ENCODE data around the gene CCDC50.

DNA sequence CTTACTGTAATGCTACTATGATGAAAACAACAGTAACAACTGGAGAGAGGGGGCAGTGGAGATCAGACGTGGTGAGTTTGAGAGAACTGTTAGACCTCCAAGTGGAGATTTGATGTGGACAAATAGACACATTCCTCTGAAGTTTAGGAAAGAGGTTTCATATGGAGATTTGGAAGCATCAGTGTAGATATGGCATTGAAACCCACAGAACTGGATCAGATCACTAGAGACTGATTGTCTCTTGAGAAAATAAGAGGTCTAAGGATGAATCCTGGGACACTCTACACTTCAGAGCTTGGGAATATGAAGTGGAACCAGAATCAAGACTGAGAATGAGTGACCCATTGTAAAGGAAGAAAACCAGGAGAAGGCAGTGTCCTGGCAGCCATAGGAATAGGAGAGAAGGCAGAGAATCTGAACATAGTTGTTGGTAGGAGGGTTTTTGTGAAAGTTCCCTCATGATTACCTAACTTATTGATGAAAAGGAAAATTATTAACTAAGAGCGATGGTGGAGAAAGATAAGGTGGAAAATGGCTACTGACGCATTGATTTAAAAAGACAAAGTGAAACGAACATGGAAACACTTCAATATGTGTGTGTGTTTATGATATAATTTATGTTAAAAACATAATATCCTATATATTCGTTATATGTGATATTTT is 102.1 kb downstream of the CCDC50 start:
- TF ChIP-seq, protein P1, sequence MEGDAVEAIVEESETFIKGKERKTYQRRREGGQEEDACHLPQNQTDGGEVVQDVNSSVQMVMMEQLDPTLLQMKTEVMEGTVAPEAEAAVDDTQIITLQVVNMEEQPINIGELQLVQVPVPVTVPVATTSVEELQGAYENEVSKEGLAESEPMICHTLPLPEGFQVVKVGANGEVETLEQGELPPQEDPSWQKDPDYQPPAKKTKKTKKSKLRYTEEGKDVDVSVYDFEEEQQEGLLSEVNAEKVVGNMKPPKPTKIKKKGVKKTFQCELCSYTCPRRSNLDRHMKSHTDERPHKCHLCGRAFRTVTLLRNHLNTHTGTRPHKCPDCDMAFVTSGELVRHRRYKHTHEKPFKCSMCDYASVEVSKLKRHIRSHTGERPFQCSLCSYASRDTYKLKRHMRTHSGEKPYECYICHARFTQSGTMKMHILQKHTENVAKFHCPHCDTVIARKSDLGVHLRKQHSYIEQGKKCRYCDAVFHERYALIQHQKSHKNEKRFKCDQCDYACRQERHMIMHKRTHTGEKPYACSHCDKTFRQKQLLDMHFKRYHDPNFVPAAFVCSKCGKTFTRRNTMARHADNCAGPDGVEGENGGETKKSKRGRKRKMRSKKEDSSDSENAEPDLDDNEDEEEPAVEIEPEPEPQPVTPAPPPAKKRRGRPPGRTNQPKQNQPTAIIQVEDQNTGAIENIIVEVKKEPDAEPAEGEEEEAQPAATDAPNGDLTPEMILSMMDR (IDR thresholded peaks at IDR 0.05), result no peak
- no peak for TF ChIP-seq POLR2AphosphoS5 (IDR thresholded peaks at IDR 0.05)
- no peak for TF ChIP-seq POLR2A (IDR thresholded peaks at IDR 0.05)

Measured in breast epithelium (tissue), 3 donors.